Ishikawa (cell line): ENCODE measurements around the gene SRY.

Experiments used
- CEBPB ChIP-seq: IDR thresholded peaks from 2 replicates; pipeline ENCODE4 v1.6.1; 2012
- CREB1 ChIP-seq: IDR thresholded peaks from 2 replicates; pipeline ENCODE4 v1.6.1; 2012; ENCODE audit warnings: low read depth
- EGR1 ChIP-seq: IDR thresholded peaks from 2 replicates; pipeline ENCODE4 v1.6.1; 2012
- FOXM1 ChIP-seq: IDR thresholded peaks from 2 replicates; pipeline ENCODE4 v1.6.1; 2012; ENCODE audit warnings: low read depth, borderline replicate concordance
- NFIC ChIP-seq: IDR thresholded peaks from 2 replicates; pipeline ENCODE4 v1.6.1; 2012
- TAF1 ChIP-seq: IDR thresholded peaks from 2 replicates; pipeline ENCODE4 v1.6.1; 2012; ENCODE audit warnings: low read depth, mild to moderate bottlenecking
- TEAD4 ChIP-seq: IDR thresholded peaks from 2 replicates; pipeline ENCODE4 v1.6.1; 2012
- ZBTB7A ChIP-seq: IDR thresholded peaks from 2 replicates; pipeline ENCODE4 v1.6.1; 2012; ENCODE audit warnings: low read depth
- TF ChIP-seq, protein P1 (sequence below): IDR thresholded peaks from 2 replicates; pipeline ENCODE4 v1.6.1; 2012; ENCODE audit warnings: low read depth, mild to moderate bottlenecking

Gene SRY

DNA sequence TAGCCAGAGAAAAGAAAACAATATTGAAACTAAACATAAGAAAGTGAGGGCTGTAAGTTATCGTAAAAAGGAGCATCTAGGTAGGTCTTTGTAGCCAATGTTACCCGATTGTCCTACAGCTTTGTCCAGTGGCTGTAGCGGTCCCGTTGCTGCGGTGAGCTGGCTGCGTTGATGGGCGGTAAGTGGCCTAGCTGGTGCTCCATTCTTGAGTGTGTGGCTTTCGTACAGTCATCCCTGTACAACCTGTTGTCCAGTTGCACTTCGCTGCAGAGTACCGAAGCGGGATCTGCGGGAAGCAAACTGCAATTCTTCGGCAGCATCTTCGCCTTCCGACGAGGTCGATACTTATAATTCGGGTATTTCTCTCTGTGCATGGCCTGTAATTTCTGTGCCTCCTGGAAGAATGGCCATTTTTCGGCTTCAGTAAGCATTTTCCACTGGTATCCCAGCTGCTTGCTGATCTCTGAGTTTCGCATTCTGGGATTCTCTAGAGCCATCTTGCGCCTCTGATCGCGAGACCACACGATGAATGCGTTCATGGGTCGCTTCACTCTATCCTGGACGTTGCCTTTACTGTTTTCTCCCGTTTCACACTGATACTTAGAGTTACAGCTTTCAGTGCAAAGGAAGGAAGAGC is 488 bp downstream of the SRY start:
- TF ChIP-seq NFIC (no peak), TAF1 (no peak), FOXM1 (no peak), CREB1 (no peak), TEAD4 (no peak), CEBPB (no peak), ZBTB7A (no peak), EGR1 (no peak)
- TF ChIP-seq, protein P1, sequence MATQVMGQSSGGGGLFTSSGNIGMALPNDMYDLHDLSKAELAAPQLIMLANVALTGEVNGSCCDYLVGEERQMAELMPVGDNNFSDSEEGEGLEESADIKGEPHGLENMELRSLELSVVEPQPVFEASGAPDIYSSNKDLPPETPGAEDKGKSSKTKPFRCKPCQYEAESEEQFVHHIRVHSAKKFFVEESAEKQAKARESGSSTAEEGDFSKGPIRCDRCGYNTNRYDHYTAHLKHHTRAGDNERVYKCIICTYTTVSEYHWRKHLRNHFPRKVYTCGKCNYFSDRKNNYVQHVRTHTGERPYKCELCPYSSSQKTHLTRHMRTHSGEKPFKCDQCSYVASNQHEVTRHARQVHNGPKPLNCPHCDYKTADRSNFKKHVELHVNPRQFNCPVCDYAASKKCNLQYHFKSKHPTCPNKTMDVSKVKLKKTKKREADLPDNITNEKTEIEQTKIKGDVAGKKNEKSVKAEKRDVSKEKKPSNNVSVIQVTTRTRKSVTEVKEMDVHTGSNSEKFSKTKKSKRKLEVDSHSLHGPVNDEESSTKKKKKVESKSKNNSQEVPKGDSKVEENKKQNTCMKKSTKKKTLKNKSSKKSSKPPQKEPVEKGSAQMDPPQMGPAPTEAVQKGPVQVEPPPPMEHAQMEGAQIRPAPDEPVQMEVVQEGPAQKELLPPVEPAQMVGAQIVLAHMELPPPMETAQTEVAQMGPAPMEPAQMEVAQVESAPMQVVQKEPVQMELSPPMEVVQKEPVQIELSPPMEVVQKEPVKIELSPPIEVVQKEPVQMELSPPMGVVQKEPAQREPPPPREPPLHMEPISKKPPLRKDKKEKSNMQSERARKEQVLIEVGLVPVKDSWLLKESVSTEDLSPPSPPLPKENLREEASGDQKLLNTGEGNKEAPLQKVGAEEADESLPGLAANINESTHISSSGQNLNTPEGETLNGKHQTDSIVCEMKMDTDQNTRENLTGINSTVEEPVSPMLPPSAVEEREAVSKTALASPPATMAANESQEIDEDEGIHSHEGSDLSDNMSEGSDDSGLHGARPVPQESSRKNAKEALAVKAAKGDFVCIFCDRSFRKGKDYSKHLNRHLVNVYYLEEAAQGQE: no peak
